HG03039 (cell line): Measurements from ENCODE around the gene REPS1.
"Not testable (repeated sequence)": the region's sequence is repeated elsewhere in the genome, so short reads cannot be mapped to it uniquely, and the experiment has no call there.

Source experiments
- ATAC-seq: cut with Tn5 transposase; IDR thresholded peaks from one replicate; pipeline ENCODE4 v1.9.1; 2021; ENCODE audit warnings: mild to moderate bottlenecking, moderate library complexity; ENCODE audit not compliant: unreplicated experiment

Gene REPS1

DNA sequence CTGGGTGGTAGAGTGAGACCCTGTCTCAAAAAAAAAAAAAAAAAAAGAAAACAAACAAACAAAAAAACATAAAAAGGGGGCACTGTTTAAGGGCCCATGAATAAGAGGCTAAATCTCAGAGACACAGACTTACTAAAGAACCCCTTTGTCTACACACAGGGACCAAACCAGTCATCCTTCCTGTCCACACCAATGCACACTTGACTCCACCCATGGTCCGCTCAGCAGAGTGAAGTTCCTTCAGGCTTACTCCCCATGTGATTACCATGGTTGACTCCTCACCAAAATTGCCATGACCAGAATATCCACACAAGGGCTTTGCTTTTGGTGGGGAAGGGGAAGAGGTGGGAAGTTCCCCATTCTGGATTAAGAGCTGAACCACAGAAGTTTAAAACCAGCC is 19.4 kb upstream of the REPS1 start:
- no peak for ATAC-seq

DNA sequence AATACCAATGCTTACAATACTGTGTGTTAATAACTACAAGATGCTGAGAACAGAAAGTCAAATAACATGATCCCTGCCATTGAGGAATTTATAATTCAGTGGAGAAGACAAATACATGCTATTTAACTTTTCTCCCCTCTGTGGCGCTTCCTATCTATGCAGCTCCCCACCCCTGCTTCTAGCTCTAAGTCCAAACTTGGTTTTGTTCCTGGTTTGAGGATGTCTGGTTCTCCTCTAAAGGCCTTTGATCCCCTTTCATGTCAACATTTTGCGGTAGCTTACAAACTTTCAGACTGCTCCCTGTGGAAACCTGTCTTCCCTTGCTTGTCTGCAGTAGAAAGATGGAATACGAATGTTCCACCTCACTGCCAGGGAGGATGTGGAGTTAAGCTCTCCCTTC is 18.4 kb upstream of the REPS1 start:
- ATAC-seq = no peak

DNA sequence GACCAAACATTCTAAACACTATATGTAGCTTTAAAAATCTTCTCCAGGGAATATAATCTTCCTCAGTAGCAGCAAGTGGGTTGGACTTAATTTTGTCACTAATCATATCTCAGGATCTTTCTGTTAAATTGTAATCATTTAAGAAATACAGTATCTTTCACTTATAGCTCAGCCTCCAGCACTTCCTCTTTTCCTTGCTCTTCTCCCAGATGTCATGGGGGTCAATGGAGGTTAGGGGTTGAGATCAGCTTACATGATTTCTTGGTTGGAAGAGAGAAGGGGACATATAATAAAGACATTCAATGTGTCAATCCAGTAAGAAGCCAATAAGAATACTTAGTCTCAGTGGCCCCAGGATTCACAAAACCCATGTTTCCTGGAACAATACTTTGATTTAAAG is 15.7 kb upstream of the REPS1 start:
- no peak for ATAC-seq

DNA sequence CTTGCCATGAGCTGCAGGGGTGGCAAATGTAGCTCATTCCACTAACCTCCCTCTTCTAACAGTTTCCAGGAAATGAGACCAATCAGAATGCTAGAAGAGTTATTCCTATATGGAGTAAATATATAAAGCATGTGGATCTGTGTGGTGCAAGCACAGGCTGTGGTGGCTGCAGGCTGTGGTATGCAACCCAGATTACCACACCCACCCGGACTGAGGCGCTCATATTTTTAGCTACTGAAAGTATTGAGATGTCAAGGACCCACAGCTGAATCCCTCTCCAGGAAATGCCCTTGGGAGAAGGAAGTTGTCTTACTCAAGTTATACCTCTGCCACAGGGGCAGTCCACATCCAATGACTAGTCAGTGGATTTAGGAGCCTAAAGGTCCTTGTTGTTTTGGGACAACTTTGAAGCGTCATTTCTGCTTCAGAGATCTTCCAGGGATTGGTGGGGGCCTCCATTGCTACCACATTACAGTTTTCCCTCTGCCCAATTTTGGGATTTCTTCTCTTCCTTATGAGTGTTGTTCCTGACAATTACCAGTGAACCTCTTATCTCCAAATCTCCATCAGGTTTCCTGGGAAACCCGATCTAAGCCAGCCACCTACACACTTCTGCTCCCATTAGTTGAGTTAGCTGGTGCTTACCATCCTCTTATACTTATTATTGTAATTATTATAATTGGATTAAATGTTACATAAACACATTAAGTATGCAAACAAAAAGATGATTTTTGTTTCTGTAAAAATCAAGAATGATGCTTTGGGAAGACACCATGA is 12.1 kb upstream of the REPS1 start:
- no peak for ATAC-seq

DNA sequence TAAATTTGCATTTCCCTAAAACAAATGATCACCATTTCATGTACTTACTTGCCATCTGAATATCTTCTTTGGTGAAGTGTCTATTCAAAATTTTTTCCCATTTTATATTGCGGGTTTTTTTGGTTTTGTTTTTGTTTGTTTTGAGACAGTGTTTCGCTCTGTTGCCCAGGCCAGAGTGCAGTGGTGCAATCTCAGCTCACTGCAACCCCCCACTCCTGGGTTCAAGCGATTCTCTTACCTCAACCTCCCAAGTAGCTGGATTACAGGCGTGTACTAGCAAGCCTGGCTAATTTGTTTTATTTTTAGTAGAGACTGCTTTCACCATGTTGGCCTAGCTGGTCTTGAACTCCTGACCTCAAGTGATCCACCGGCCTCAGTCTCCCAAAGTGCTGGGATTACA is 9.1 kb upstream of the REPS1 start:
- no peak for ATAC-seq

DNA sequence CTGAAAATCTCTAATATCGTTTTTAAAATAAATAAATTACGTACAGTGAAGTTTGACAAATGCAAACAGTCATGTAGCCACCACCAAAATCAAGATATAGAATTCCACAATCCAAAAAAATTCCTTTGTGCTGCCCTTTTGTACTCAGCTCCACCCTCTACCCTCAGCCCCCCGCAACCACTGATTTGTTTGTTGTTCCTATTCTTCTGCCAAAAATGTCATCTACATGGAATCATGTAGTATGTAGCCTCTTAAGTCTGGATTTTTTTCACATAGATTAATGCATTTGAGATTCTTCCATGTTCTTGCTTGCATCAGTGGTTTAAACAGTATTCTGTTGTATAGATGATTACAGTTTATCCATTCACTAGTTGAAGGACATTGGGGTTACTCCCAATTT is 8.5 kb upstream of the REPS1 start:
- ATAC-seq = no peak

DNA sequence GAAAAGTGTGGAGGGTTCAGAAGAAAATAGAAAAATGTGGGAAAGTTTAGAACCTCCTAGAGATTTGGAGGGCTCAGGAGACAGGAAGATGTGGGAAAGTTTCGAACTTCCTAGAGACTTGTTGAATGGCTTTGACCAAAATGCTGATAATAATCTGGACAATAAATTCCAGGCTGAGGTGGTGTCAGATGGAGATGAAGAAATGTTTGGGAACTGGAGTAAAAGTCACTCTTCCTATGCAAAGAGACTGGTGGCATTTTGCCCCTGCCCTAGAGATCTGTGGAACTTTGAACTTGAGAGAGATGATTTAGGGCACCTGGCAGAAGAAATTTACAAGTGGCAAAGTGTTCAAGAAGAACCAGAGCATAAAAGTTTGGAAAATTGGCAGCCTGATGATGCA is 5.4 kb upstream of the REPS1 start:
- ATAC-seq = not testable (repeated sequence)

DNA sequence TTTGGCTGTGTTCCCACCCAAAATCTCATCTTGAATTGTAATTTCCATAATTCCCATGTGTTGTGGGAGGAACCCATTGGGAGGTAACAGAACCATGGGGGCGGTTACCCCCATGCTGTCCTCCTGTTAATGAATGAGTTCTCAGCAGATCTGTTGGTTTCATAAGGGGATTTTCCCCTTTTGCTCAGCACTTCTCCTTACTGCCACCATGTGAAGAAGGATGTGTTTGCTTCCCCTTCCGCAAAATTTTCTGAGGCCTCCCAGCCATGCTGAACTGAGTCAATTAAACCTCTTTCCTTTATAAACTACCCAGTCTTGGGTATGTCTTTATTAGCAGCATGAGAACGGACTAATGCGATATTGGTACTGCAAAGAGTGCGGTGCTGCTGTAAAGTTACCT is 4.9 kb upstream of the REPS1 start:
- ATAC-seq = not testable (repeated sequence)

DNA sequence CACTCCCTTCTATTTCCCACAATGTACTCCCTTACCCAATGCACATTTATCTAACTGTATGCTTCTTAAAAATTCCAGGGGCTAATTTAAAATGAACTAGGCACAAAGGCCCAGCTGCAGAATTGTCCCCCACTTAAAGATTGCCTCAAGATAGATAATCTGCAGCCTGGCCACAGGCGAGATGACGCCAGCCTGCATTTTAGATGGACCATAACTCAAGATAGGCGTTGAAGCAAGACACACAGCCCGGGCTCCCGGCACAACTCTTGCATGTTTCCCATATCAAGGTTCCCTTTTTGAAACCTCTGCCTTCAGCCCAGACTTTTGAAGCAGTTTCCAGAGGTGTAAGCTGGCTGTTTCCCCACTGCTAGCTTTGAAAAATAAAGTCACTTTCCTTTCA is 3.2 kb upstream of the REPS1 start:
- no peak for ATAC-seq

DNA sequence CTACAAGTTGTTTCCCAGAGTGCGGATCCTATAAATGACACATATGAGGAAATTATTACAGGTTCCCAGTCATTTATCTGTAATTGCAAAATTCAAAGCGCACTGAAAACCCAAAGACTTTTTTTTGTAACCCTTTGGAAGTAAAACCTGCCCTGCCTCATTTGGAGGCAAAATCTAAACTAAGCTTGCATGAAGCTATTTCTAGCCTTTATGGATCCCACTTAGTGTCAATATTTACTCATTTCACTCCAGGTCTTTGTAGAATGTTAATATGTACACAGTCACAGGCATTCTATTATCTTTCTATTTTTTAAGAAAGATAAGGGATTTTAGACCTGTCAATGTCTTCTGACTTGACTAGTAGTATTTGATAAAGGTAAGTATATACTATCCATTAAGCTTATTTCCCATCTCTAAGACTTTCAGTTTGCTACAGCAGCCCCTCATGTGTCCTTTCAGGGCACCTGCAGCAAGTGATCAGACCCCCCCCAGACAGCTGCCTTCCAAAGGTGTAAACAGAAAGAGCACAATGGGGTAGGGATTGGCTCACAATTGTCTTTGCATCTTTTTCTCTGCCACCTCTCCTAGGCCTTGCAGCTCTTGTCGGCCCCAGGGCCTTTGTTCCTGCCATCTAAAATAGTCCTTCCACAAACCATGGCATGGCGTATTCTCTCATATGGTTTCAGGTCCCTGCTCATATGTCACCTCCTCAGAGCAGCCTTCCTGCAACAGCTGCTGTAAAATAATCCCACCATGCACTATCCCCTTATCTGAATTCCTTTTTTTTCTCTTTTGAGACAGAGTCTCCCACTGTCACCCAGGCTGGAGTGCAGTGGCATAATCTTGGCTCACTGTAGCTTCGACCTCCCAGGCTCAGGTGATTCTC is 1.3 kb upstream of the REPS1 start:
- no peak for ATAC-seq

DNA sequence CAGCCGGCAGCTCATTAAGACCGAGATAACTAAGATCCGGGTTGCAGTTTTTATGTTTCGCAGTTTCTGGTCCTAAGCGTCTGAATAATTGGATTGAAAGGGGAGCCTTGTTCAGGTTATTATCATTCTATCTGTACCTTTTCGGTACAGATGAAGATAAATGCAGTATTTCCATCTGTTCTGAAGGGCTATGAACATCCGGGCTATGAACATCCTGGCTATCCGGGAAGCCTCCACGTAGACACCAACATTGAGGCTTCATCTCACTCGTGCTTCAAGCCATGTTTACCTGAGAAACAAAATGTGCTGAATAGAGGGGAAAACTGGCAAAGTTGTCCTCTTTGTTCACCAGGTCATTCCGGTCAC is 399 bp upstream of the REPS1 start:
- ATAC-seq = no peak

DNA sequence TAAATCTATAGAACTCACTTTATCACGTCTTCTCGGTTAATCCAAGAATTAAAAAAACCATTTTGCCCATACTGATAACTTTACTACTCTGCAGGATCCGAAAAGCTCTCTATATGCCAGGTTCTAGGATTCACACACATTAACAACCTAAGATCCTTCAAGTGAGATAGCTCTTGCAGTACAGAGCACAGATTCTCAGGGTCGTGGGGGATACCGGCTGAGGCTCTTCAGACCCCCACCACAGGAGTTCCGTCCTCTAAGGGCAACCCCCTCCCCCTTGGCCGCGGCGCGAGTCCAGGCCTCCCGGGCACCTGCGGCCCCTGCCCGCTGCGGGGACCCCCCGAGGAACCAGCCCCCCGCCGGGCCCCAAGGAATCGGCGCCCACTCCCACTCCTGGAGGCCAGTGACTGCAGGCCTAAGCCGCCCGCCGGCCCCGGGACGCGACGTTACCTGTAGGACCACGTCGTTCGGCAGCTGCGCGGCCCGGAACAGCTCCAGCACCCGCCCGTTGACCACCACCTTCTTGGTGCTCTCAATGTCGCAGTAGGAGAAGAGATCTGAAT is 892 bp downstream of the REPS1 start:
- peak; percentile 16 for ATAC-seq

DNA sequence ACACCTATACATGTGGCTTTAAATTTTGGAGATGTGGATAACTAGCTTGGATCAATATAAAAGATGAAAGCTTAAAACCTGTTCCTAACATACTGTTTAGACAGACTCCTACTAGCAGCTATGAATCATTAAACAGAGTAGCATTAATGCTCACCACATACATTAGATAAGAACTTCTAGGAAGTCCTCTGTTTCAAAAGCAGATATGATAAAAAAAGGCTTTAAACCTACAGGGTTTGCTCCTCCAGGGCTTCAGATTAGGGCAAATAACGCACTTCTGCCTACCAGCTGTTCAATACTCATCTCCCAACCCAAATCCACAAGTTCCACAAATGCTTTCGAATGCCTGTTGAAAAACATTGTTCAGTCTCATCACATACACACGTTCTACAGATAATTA is 1.5 kb downstream of the REPS1 start:
- no peak for ATAC-seq

DNA sequence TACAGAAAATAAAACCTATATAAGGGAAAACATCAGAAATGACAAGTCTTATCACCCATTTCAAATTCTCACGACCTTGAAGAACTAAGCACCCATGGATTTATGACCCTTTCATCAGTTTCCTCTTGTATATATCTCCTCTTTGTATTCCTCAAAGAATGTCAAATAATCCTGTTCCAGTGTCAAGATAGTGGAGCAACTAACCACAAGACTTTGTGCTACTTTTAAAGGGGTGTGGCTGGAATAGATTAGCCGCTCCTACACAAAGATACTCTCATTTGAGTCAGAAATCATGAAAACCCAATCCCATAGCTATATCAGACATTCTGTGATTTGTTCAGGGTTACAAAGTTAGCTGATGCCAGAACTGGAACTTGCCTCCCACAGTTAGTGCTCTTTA is 6.6 kb downstream of the REPS1 start:
- ATAC-seq = no peak

DNA sequence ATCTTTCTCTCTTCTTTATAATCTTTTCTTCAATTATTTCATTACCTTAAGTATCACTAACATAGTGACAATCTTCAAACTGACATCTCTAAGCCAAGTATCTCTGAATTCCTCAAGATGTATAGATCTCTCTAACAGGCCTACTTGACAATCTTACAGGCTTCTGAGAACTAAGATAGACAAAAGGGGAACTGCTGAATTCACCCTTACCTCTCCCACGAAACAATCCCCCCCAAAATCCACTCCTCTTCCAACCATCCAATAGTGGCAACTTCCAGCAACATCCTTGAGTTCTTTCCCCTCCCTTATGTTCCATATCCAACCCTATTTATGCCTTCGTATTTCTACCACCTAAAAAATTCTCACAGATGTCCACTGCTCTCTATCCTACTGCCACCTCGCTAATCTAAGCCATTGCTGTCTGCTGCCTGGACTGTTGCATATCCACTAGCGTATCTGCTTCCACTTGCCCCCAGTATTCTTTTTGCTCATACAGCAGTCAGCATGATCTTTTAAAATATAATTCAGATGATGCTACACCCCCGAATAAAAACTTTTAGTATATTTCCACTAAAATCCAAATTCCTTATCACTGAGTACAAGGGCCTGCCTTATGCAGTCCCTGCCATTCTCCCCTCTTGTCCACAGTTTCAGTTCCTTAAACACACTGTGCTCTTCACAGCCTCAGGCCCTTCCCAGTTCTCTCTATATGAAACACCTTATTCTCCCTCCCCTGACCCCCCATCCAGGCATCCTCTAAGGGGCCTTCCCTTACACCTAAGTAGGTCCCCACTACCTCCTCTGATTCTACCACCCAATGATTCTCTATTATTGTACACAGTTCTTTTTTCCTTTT is 8.0 kb downstream of the REPS1 start:
- ATAC-seq = peak; percentile 49

DNA sequence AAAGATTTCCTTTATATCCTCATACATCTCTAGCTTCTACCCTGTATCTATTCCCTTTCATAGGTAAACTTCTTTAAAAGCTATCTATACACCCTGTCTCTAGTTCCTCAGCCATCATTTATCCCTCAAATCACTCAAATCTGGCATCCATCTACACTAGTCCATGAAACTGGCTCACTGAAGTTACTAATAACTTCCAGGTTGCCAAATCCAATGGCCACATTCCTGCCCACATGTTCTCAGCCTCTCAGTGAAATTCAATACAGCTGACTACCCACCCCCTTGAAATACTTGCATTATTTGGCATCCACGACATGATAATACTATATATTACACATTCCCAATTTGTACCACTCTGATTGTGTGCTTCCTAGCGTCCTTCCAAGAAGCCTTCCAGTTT is 8.7 kb downstream of the REPS1 start:
- no peak for ATAC-seq

DNA sequence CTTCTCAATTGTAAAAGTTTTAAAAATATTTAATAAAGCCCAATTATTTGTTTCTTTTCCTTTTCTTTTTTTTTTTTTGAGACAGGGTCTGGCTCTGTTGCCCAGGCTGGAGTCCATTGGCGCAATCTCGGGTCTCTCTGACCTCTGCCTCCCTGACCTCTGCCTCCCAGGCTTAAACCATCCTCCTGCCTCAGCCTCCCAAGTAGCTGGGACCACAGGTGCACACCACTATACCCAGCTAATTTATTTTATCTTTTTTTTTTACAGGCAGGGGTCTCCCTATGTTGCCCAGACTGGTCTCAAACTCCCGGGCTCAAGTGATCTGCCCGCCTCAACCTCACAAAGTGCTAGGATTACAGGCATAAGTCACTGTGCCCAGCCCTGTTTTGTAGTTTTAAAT is 9.8 kb downstream of the REPS1 start:
- ATAC-seq = no peak

DNA sequence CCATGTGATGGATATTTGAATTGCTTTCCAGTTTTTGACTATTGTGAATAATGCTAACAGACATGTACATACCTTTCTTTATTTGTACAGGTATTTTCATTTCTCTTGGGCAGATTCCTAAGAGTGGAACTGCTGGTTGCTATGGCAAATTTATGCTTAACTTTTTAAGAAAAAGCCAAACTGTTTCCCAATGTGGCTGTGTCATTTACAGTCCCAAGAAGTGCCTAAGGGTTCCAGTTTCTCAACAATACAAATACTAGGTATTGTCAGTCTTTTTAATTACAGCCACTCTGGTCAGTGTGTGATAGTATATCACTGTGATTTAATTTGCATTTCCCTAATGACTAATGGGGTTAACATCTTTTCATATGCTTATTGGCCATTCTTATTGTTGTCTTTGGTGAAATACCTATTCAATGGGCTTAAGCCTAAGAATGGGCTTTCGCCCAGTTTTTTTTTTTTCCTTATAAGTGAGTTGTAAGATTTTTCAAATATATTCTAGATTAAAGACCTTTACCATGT is 10.3 kb downstream of the REPS1 start:
- no peak for ATAC-seq

DNA sequence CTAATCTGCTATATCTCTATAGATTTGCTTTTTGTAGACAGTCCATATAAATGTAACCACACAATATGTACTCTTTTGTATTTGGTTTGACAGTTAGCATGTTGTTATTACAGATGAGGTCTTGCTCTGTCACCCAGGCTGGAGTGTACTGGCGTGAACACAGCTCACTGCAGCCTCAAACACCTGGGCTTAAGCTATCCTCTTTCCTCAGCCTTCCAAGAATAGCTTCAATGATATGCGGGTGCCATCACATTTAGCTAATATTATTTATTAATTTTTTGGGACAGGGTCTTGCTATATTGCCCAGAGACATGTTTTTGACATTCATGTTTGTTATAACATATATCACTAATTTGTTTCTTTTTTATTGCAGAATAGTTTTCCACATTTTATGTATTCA is 10.8 kb downstream of the REPS1 start:
- no peak for ATAC-seq

DNA sequence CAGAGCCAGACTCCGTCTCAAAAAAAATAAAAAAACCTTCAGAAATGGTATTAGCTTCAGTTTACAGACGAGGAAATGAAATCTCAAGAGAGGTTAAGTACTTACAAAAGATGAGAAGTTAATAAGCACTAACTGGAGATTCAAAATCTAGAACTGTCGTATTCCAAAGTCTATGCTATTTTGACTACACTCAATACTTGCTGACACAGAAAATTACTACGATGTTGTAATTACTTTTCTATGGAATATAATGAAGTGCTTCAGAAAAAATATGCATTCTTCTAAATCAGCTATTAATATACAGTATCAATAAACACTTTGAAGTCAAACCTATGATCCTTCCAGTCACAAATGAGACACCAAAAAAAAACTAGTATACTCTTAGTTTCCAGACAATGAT is 12.2 kb downstream of the REPS1 start:
- ATAC-seq = no peak
